PC-9 (cell line): ENCODE measurements around the gene MBD5. TPM values are rescaled to one million over a fixed set of nuclear protein-coding genes. Genes with fewer than 3 reads are reported as not detected.

Experiments
- BruUV-seq: library from RNA; stranded (reverse); fragments of 400-500 nt; replicated peaks from 2 replicates; lab custom pipeline; 2021; lab: Mats Ljungman, UMichigan
- CTCF ChIA-PET: fragments of 300-600 bp; sonication (Branson Sonifier 250); formaldehyde crosslinking; loops from one replicate; lab custom pipeline; 2022; ENCODE audit warnings: antibody characterized with exemption; lab: Charles Lee
- POLR2A ChIA-PET: fragments of 300-600 bp; sonication (Branson Sonifier 250); formaldehyde crosslinking; loops from one replicate; lab custom pipeline; 2022; ENCODE audit warnings: antibody characterized with exemption; ENCODE audit not compliant: unreplicated experiment; lab: Charles Lee
- DNase-seq, 2 experiments: peaks; one replicate each; pipeline versions ENCODE4 v3.0.0 to v3.0.0-alpha.2; 2015 to 2022; ENCODE audit warnings: mixed read lengths in 1 of 2
- H2AFZ ChIP-seq: fragments of 200-600 bp; sonication (generic); 2 replicates; pipeline ENCODE4 v1.8.1; 2017; ENCODE audit warnings: antibody characterized with exemption
- H3F3A ChIP-seq: fragments of 200-600 bp; sonication (generic); 2 replicates; pipeline ENCODE4 v1.8.1; 2017; ENCODE audit warnings: antibody characterized with exemption, mild to moderate bottlenecking, low read depth; ENCODE audit not compliant: insufficient read depth
- H3K27ac ChIP-seq: fragments of 200-600 bp; sonication (generic); 2 replicates; pipeline ENCODE4 v1.6.1; 2016; ENCODE audit warnings: mixed run types
- H3K27me3 ChIP-seq: fragments of 200-600 bp; sonication (generic); 2 replicates; pipeline ENCODE4 v1.6.1; 2016; ENCODE audit warnings: low read depth, mixed run types; ENCODE audit not compliant: insufficient read depth
- H3K36me3 ChIP-seq: fragments of 200-600 bp; sonication (generic); 2 replicates; pipeline ENCODE4 v1.6.1; 2016; ENCODE audit warnings: low read depth, mixed run types
- H3K4me1 ChIP-seq: fragments of 200-600 bp; sonication (generic); replicated peaks from 2 replicates; pipeline ENCODE4 v1.6.1; 2016; ENCODE audit warnings: mixed run types; ENCODE audit not compliant: insufficient read depth
- H3K4me2 ChIP-seq: fragments of 200-600 bp; sonication (generic); 2 replicates; pipeline ENCODE4 v1.6.1; 2017; ENCODE audit warnings: mixed run types
- H3K4me3 ChIP-seq: fragments of 200-600 bp; sonication (generic); 2 replicates; pipeline ENCODE4 v1.6.1; 2016; ENCODE audit warnings: mixed run types
- H3K79me2 ChIP-seq: fragments of 200-600 bp; sonication (generic); 2 replicates; pipeline ENCODE4 v1.6.1; 2017; ENCODE audit warnings: low read depth, mixed run types
- H3K9me2 ChIP-seq: fragments of 200-600 bp; sonication (generic); 2 replicates; pipeline ENCODE4 v1.8.1; 2017; ENCODE audit warnings: mild to moderate bottlenecking; ENCODE audit not compliant: insufficient read depth
- H3K9me3 ChIP-seq: fragments of 200-600 bp; sonication (generic); 2 replicates; pipeline ENCODE4 v1.8.1; 2016; ENCODE audit warnings: low read depth; ENCODE audit not compliant: insufficient read depth
- H4K20me1 ChIP-seq: fragments of 200-600 bp; sonication (generic); 2 replicates; pipeline ENCODE4 v1.8.1; 2017; ENCODE audit not compliant: insufficient read depth
- EZH2 ChIP-seq: fragments of 200-600 bp; sonication (generic); IDR thresholded peaks from 2 replicates; pipeline ENCODE4 v1.8.0; 2017; ENCODE audit warnings: antibody characterized with exemption, low read depth
- intact Hi-C: fragments of 100-400 bp; cut with micrococcal nuclease; formaldehyde crosslinking; loops from one replicate; pipeline ENCODE4 v1.10.0; 2022; ENCODE audit not compliant: unreplicated experiment
- total RNA-seq: library from RNA; stranded (reverse); gene quantifications from 2 replicates; pipeline ENCODE4 v1.2.3, GENCODE V29; 2021
- TF ChIP-seq, protein P1 (sequence below): fragments of 200-600 bp; sonication (generic); conservative IDR thresholded peaks from 2 replicates; pipeline ENCODE4 v1.6.1; 2017; ENCODE audit warnings: mixed run types, antibody characterized with exemption, mild to moderate bottlenecking, moderate library complexity

The MBD5 gene
- total RNA-seq, 1 experiment from 2014 or later = 46.5 TPM

DNA sequence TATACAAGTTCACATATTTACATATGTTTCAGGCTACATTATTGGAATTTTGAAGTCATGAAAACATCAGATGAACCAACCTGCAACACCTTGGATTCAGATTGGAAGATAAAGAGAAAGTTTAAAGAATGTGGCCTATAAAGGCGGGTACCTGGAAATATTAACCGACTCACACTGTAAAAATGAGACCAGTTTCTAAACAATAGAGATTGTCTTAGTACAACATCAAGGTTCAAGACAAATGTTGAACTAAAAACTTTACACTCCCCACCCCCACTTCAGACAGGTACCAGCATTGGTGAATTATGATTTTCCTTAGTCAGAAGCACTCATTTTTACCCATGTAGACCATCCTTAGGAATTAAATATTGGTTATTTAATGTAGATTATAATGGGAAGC, 437.3 kb downstream of the MBD5 start:
- ChIA-PET CTCF (no interaction called here), POLR2A (no interaction called here)

DNA sequence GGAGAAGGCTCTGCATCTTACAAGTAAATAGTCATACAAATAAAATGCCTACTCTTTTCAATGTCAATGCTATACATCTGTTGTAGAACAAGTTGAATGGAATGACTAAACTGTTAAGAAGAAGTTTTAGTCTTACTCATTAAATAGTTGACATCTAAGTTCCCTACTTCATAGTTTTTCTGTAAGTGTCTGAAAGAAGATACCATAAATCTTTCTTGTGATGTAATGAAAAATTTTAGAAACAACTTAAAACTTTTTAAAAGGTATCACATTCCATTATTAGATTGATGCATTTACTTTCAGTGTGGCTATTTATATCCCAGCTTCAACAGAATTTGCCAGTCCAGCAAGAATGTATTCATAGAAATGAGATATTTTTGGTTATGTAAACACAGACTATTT, 438.5 kb downstream of the MBD5 start:
- Histone ChIP-seq H3K4me3 (no peak overlapping the region), H3K9me3 (no peaks in the 10 kb centered on the region), H3K27me3 (no peaks in the 10 kb centered on the region), H3K4me1 (no peaks in the 10 kb centered on the region), H3F3A (no peaks in the 10 kb centered on the region), H3K36me3 (no peaks in the 10 kb centered on the region), H3K9me2 (no peaks in the 10 kb centered on the region), H3K27ac (no peak overlapping the region), H3K79me2 (no peaks in the 10 kb centered on the region), H3K4me2 (no peak overlapping the region), H2AFZ (no peak overlapping the region), H4K20me1 (no peaks in the 10 kb centered on the region)
- TF ChIP-seq EZH2 = no peak
- TF ChIP-seq, protein P1, sequence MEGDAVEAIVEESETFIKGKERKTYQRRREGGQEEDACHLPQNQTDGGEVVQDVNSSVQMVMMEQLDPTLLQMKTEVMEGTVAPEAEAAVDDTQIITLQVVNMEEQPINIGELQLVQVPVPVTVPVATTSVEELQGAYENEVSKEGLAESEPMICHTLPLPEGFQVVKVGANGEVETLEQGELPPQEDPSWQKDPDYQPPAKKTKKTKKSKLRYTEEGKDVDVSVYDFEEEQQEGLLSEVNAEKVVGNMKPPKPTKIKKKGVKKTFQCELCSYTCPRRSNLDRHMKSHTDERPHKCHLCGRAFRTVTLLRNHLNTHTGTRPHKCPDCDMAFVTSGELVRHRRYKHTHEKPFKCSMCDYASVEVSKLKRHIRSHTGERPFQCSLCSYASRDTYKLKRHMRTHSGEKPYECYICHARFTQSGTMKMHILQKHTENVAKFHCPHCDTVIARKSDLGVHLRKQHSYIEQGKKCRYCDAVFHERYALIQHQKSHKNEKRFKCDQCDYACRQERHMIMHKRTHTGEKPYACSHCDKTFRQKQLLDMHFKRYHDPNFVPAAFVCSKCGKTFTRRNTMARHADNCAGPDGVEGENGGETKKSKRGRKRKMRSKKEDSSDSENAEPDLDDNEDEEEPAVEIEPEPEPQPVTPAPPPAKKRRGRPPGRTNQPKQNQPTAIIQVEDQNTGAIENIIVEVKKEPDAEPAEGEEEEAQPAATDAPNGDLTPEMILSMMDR = no peak
- no TSS peak for BruUV-seq
- ChIA-PET POLR2A (no interaction called here), CTCF (no interaction called here)
- no peak for DNase-seq
- intact Hi-C loops = no loop called here

More for the DNA sequence above, 437.3 kb downstream of the MBD5 start:
- no peak for DNase-seq
- Histone ChIP-seq H3F3A (no peaks in the 10 kb centered on the region), H3K27ac (no peak overlapping the region), H3K36me3 (no peaks in the 10 kb centered on the region), H3K4me1 (no peaks in the 10 kb centered on the region), H3K79me2 (no peaks in the 10 kb centered on the region), H3K9me2 (no peaks in the 10 kb centered on the region), H3K4me3 (no peak overlapping the region), H3K9me3 (no peaks in the 10 kb centered on the region), H3K27me3 (no peaks in the 10 kb centered on the region), H2AFZ (no peak overlapping the region), H4K20me1 (no peaks in the 10 kb centered on the region), H3K4me2 (no peak overlapping the region)
- BruUV-seq = no TSS peak
- intact Hi-C loops = no loop called here
- no peak for TF ChIP-seq EZH2
- TF ChIP-seq, protein P1 = no peak

DNA sequence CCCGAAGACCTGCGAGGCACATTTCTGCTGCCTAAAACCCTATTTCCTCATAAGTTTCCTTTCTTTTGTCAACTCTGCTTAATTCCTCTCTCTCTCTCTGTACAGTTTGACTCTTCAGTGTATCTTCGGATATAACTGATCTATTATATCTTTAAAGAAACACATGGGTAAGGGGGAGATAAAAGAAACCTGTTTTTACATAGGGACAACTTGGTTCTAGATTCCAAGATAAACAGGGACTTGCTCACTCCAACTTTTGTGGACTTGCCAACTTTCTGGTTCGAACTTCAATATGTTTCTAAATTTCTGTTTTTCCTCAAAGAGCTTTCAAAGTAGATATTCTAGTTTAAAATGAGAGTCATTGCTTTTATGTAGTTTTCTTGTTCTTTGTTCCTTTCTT, 441.0 kb downstream of the MBD5 start:
- Histone ChIP-seq H3K4me2 (no peak overlapping the region), H2AFZ (no peak overlapping the region), H3K36me3 (no peaks in the 10 kb centered on the region), H3K4me1 (no peaks in the 10 kb centered on the region), H4K20me1 (no peaks in the 10 kb centered on the region), H3K27ac (no peak overlapping the region), H3K27me3 (no peaks in the 10 kb centered on the region), H3F3A (no peaks in the 10 kb centered on the region), H3K79me2 (no peaks in the 10 kb centered on the region), H3K4me3 (no peak overlapping the region), H3K9me3 (no peaks in the 10 kb centered on the region), H3K9me2 (no peaks in the 10 kb centered on the region)
- CTCF ChIA-PET = no interaction called here
- BruUV-seq = no TSS peak
- POLR2A ChIA-PET = no interaction called here
- intact Hi-C loops = no loop called here
- TF ChIP-seq EZH2 = no peak
- TF ChIP-seq, protein P1 = no peak
- DNase-seq = no peak
